GM12801 (cell line): ENCODE results near the gene NEURL4.

Experiments
- TF ChIP-seq, protein P1 (sequence below): IDR thresholded peaks from one replicate; pipeline ENCODE4 v1.5.1; 2011; ENCODE audit warnings: control low read depth; ENCODE audit not compliant: insufficient read length; ENCODE audit errors: extremely low read depth

Gene NEURL4

DNA sequence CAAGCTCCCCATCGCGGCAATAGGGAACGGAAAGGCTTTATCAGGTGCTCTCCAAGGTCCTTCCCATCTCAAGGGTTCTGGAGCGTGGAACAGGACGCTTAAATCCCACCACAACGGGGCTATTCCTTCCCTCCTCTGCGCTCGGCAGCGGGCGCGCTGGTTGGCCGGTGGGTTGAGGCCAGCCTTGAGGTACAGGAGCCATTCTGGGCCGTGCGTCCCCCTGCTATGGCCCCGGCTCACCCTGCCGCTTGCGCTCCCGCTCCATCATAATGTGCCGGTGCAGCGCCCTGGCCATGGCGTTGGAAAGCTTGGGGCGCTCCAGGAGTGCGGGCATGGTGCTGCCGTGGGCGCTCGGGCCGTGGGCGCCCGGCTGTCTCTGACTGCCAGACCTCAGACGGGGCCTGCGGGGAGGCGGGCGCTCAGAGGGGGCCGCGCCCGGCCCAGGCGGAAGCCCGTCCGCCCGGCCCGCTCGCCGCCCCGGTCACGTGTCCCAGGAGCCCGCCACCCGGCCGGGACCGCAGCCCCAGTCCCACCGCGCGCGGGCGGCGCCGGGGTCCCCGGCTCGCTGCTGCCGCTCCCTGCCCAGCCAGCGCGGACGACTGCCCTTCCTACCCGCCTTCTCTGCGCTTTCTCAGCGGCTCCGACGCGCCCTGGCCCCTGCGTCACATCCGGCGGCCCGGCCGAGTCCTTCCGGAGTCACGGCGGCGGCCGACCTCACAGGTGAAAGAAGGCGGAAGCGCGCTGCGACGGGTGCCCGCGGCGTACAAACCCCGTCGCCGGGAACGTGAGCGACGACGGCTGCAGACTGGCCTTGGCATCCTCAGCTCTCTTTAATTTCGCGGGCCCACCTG, 14.2 kb downstream of the NEURL4 start, which contains the start of gene GPS2:
Gene GPS2 (minus strand): TSS at position 642 of the 851 bp plus-strand sequence. CDS start 308 bp downstream, at position 334.
- TF ChIP-seq, protein P1, sequence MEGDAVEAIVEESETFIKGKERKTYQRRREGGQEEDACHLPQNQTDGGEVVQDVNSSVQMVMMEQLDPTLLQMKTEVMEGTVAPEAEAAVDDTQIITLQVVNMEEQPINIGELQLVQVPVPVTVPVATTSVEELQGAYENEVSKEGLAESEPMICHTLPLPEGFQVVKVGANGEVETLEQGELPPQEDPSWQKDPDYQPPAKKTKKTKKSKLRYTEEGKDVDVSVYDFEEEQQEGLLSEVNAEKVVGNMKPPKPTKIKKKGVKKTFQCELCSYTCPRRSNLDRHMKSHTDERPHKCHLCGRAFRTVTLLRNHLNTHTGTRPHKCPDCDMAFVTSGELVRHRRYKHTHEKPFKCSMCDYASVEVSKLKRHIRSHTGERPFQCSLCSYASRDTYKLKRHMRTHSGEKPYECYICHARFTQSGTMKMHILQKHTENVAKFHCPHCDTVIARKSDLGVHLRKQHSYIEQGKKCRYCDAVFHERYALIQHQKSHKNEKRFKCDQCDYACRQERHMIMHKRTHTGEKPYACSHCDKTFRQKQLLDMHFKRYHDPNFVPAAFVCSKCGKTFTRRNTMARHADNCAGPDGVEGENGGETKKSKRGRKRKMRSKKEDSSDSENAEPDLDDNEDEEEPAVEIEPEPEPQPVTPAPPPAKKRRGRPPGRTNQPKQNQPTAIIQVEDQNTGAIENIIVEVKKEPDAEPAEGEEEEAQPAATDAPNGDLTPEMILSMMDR, result no peak

DNA sequence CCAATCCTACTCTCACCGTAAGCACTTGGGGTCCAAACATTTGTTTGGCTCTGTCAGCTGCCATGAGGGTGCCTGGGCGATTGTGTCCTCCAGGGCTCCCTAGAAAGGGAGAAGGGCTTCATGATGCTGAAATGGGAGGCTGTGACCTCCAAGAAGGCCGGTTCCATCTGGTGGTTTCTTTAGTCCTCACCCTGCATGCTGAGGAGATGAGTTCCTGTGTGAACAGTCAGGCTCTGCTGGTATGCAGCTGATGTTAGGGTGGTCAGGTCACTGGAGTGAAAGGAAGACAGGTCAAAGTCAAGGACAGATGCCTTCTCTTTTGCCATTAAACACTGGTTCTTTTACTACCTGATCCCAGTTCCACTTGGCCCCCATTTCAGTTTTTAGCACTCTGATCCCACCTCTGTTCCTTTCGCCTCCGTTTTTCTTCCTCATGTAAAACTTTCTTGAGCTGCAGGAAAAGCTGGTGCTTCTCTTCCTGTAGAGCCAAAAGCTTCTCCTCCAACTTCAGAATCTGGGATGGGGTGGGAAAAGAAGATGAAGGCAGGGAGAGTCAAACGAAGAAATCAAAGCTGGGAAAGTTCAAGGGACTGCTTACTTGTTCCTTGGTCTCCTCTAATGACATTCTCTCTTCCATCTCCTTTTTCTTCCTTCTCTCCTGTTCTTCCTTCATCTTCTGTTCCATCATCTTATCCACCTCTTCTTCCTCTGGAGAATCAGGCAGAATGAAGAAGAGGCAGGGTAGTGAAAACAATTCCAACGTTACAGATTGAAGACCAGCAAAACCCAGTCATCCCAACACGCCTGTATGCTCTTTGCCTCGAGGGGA, 15.0 kb downstream of the NEURL4 start:
- TF ChIP-seq, protein P1, result no peak

DNA sequence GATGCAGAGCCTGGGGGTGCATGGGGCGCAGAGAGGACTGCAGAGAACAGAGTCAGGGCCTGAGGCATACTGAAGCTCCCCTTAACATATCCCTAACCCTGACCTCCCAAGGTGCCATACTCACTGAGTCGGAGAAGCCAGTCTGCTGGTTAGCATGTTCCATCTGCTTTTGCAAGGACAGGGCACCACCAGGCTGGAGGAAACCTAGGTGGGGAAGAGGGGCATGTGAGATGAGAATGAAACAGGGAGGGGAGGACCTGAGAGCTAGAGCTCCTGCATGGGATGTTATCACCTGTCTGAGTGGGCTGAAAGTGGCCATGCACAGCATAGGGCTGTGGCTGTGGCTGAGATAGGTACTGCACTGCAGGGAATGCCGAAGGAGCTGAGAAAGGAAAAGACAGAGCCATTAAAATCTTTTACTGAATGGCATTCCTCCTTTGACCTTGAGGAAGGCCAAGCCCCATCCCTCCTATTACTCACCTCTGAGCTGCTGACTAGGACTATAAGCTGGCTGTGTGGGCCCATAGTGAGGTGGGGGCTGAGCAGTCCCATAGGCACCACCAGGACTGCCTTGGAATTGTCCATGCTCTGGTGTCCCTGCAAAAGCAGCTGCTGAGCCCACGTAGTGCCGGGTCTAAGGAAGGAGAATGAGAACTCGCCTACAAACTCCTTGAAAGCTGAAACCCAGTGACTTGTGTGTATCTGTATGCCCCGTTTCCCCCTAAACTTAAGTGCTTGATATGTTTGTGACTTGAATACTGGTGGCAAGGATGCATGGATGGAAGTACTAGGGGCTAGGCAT, 15.8 kb downstream of the NEURL4 start:
- TF ChIP-seq, protein P1, result no peak

DNA sequence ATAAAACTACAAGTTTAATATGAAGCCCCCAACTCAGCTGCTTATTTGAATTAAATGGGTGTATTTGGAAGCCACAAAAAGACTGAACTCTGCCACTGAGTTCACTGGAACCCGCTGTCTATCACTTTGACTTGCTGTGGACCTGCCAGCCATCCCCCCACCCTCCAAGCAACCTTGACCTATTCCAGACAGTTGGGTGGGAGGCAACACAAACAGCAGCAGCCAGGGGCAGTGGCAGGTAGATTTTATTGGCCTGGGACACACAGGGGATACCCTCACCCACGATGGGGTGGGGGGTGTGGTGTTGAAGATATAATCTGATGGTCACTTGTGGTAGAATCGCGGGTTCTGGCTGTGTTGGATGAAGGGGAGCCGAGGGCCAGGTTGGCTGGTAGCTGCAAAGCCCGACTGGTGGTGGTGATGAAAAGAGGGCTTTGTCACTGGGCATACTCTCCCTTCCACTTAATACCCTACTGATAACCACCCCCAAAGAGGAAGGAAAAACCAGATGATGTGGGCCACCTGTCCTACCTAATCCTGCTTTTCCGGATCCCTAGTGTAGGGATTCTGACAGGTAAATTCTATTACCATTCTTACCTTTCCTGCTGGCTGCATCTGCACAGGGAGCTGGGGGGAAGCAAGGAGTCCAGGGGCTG, 16.6 kb downstream of the NEURL4 start:
- TF ChIP-seq, protein P1, result no peak

DNA sequence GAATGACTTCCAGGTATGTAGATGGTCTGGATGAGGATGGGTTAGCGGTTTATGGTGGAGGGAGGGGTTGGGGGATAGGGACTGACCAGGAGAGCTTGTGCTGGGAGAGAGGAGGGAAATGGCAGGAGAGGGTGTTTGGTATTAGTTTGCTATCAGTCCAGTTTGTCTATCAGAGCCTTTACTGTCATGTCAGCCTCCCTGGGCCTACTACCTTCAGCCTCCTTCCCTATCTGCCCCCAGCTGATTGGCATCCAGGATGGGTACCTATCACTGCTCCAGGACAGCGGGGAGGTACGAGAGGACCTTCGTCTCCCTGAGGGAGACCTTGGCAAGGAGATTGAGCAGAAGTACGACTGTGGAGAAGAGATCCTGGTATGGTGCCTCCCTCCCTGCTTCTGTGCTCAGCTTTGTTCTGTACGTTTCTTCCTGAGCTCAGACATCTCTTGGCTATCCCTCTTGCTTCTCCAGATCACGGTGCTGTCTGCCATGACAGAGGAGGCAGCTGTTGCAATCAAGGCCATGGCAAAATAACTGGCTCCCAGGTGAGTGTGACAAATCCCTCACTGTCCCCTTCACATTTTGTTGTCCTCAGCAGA, 17.9 kb downstream of the NEURL4 start:
- TF ChIP-seq, protein P1, result no peak

DNA sequence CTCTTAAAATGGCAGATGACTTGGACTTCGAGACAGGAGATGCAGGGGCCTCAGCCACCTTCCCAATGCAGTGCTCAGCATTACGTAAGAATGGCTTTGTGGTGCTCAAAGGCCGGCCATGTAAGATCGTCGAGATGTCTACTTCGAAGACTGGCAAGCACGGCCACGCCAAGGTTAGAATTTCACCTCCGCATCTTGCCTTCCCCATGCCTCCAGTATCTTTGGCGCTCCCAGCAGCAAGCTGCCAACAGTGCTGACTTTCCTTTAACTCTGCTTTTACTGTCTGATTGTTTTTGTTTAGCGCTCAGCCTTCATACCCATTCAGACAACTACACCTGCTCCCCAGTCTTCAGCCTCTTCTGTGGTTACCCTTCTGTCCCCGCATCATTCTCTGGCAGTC, 19.5 kb downstream of the NEURL4 start:
- TF ChIP-seq, protein P1, result no peak
